Peyer's patch (tissue), 4 donors: ENCODE results near the gene KRCC1. TPM values are rescaled to one million over a fixed set of nuclear protein-coding genes. Genes with fewer than 3 reads are reported as not detected.

Experiments used
- DNase-seq, 3 donors: peaks; one replicate each; pipeline ENCODE4 v3.0.0-alpha.2; 2017 to 2019
- H3K27ac ChIP-seq, 4 donors: fragments of 200-600 bp; sonication (generic); one replicate each; pipeline ENCODE4 v1.5.1; 2016 to 2019
- H3K27me3 ChIP-seq, 2 donors: fragments of 200-600 bp; sonication (generic); one replicate each; pipeline ENCODE4 v1.5.1; 2019
- H3K36me3 ChIP-seq, 3 donors: fragments of 200-600 bp; sonication (generic); one replicate each; pipeline ENCODE4 v1.5.1; 2016 to 2019
- H3K4me1 ChIP-seq, 4 donors: fragments of 200-600 bp; sonication (generic); one replicate each; pipeline ENCODE4 v1.5.1; 2016 to 2019
- H3K4me3 ChIP-seq, 4 donors: fragments of 200-600 bp; sonication (generic); 1 replicate in 3 of 4; 2 replicates in 1 of 4; pipeline ENCODE4 v1.5.1; 2016 to 2019; ENCODE audit warnings: mild to moderate bottlenecking in 1 of 4
- H3K9me3 ChIP-seq, 4 donors: fragments of 200-600 bp; sonication (generic); one replicate each; pipeline ENCODE4 v1.5.1; 2016 to 2019; ENCODE audit warnings: mild to moderate bottlenecking in 1 of 4
- POLR2A ChIP-seq, 2 donors: fragments of 450-650 bp; IDR thresholded peaks; one replicate each; pipeline ENCODE4 v1.5.1; 2017; ENCODE audit warnings: antibody characterized with exemption in 2 of 2, mild to moderate bottlenecking in 2 of 2, moderate library complexity in 2 of 2
- total RNA-seq, 4 donors: library from RNA; depleted of rRNA; stranded (reverse); fragments of >200 nt; gene quantifications; one replicate each; pipeline ENCODE4 v1.1.0, GENCODE V29; 2016
- TF ChIP-seq, protein P1 (sequence below), 6 experiments: fragments of 450-650 bp in 4 of 6; fragments of 200-600 bp in 2 of 6; sonication (generic) in 1 of 6; IDR thresholded peaks; one replicate each; pipeline ENCODE4 v1.5.1; 2017 to 2019; ENCODE audit warnings: antibody characterized with exemption in 6 of 6, mild to moderate bottlenecking in 3 of 6, moderate library complexity in 1 of 6

KRCC1 gene
- total RNA-seq, 4 donors from 2014 or later, result 18.0 to 40.4 (median 27.3) TPM

DNA sequence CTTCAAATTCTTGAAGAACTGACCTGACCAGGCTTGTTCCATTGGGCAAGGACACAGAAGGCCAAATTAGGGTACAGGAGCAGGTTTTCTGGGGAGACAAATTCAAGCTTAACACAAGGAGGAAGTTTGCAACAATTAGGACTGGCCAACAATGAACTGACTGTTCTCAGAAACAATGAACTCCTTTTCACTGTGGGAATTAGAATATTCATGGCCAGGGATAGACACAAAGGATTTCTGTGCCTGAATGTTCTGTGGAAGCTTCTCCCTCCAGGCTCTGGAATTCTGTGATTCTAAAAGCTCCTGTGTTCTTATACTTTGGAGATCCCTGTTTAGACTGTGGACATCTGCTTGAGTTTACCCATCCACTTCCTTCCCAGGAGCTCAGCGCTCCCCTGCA, 27.2 kb upstream of the KRCC1 start:
- Histone ChIP-seq H3K27me3 (no peaks in the 10 kb centered on the region), H3K4me1 (no peaks in the 10 kb centered on the region), H3K9me3 (no peaks in the 10 kb centered on the region), H3K4me3 (no peak overlapping the region), H3K36me3 (no peaks in the 10 kb centered on the region), H3K27ac (no peak overlapping the region)
- DNase-seq, result no peak
- no peak for TF ChIP-seq POLR2A (IDR thresholded peaks at IDR 0.05)
- TF ChIP-seq, protein P1, sequence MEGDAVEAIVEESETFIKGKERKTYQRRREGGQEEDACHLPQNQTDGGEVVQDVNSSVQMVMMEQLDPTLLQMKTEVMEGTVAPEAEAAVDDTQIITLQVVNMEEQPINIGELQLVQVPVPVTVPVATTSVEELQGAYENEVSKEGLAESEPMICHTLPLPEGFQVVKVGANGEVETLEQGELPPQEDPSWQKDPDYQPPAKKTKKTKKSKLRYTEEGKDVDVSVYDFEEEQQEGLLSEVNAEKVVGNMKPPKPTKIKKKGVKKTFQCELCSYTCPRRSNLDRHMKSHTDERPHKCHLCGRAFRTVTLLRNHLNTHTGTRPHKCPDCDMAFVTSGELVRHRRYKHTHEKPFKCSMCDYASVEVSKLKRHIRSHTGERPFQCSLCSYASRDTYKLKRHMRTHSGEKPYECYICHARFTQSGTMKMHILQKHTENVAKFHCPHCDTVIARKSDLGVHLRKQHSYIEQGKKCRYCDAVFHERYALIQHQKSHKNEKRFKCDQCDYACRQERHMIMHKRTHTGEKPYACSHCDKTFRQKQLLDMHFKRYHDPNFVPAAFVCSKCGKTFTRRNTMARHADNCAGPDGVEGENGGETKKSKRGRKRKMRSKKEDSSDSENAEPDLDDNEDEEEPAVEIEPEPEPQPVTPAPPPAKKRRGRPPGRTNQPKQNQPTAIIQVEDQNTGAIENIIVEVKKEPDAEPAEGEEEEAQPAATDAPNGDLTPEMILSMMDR (IDR thresholded peaks at IDR 0.05), result no peak

DNA sequence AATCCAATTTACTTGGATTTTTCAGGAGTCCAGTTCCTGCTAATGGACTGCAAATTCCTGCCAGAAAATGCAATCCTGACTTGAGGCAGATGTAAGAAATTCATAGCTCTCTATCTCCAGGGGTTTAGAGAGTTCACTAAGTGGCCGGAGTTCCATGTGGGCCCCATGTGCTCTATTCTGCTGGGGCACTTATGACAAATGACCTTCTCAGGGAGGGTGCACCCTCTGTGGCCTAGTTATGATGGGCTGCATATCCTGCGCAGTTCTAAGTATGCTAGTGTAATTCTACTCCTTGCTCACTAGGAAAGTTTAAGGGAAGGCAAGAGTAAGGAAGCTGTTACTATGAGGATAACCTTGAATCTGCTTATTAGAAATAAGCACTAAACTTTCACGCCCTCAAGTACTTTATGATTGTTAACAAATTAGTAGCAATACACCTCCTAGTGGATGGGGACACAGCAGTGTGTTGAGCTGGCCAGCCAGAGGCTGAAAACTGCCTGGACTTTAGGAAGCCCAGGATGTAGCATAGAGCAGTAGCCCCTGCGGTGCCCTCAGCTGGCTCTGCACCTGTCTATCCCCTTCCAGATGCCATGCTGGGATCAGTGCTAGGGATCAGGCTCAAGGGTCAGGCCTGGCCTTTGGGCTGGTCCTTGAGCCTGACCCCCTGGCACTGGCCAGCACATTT, 26.5 kb upstream of the KRCC1 start:
- DNase-seq, result no peak
- TF ChIP-seq, protein P1 (IDR thresholded peaks at IDR 0.05), result no peak
- TF ChIP-seq POLR2A (IDR thresholded peaks at IDR 0.05), result no peak
- Histone ChIP-seq H3K27ac (no peak overlapping the region), H3K36me3 (no peaks in the 10 kb centered on the region), H3K27me3 (no peaks in the 10 kb centered on the region), H3K9me3 (no peaks in the 10 kb centered on the region), H3K4me3 (no peak overlapping the region), H3K4me1 (no peaks in the 10 kb centered on the region)

DNA sequence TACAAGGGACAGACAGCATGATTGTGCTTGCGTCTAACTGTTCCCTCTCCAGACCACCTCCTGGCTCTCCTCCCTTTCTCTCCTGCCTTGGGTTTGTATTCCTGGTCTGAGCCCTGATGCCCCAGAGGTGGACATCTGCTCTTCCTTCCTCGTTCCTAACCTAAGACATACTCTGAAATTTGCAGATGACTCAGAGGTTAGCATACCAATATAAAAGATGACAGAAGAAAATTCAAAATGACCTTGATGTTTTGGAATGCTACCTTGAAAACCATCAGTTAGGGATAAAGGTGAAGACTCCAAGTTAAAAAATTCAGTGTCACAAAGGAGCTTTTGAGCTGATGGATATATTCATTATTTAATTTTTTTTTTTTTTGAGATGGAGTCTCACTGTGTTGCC, 25.0 kb upstream of the KRCC1 start:
- DNase-seq, result no peak
- Histone ChIP-seq H3K27ac (no peak overlapping the region), H3K27me3 (no peaks in the 10 kb centered on the region), H3K4me1 (no peaks in the 10 kb centered on the region), H3K4me3 (no peak overlapping the region), H3K36me3 (no peaks in the 10 kb centered on the region), H3K9me3 (no peaks in the 10 kb centered on the region)
- TF ChIP-seq POLR2A (IDR thresholded peaks at IDR 0.05), result no peak
- TF ChIP-seq, protein P1 (IDR thresholded peaks at IDR 0.05), result no peak

DNA sequence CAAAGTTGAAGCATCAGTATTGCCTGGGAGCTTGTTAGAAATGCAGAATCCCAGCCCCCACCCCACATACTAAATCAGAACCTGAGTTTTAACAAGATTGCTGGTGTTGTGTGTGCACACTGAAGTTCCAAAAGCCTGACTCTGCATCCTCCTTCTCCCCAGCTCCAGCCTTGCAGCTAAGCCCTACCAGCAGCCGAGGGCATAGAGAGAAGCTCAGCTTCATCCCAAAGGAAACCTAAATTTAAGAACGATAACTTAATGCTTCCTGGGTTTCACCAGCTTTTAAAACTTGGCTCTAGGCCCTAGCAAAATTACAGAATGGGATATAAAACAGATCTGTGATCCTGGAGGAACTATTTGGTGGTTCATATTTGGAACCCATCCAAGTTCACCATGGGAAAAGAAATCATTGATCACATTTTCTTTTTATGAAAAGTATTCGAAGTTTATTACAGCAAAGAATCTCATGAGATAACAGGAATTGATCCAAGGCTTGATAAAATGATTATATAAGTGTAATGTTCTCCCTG, 23.1 kb upstream of the KRCC1 start:
- no peak for TF ChIP-seq POLR2A (IDR thresholded peaks at IDR 0.05)
- TF ChIP-seq, protein P1 (IDR thresholded peaks at IDR 0.05), result no peak
- Histone ChIP-seq H3K27ac (no peak overlapping the region), H3K4me3 (no peak overlapping the region)

DNA sequence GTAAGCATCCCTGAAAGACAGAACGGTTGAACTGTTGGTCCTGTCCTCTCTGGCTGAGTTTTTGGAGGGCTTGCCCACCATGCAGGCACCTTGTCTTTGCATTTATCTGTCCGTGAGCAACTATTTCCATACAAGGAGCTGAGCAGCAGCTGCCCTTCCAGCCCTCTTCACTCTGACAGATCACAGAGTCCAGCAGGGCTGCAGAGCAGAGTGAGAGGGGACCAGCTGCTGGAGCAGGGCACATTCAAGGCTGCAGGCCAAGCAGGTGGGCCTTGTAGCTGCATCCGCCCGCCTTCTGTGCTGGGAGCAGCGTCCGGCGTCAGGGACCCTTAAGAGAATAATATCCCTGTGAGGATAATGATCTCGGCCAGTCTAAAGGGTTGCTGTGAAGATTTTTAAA, 21.5 kb upstream of the KRCC1 start:
- TF ChIP-seq, protein P1 (IDR thresholded peaks at IDR 0.05), result no peak
- no peak for TF ChIP-seq POLR2A (IDR thresholded peaks at IDR 0.05)
- Histone ChIP-seq H3K4me1 (no peaks in the 10 kb centered on the region), H3K27ac (no peak overlapping the region), H3K27me3 (no peaks in the 10 kb centered on the region), H3K9me3 (no peaks in the 10 kb centered on the region), H3K36me3 (no peaks in the 10 kb centered on the region), H3K4me3 (no peak overlapping the region)
- DNase-seq, result no peak

More for the DNA sequence above, 23.1 kb upstream of the KRCC1 start:
- no peaks in the 10 kb centered on the region for H3K27me3 ChIP-seq
- DNase-seq, result no peak
- H3K36me3 ChIP-seq, result no peaks in the 10 kb centered on the region
- H3K4me1 ChIP-seq, result no peaks in the 10 kb centered on the region
- no peaks in the 10 kb centered on the region for H3K9me3 ChIP-seq
